HG02870 (cell line): Measurements from ENCODE around the gene UCK1.

Experiments
- ATAC-seq: cut with Tn5 transposase; IDR thresholded peaks from one replicate; pipeline ENCODE4 v1.9.1; 2021; ENCODE audit warnings: mild to moderate bottlenecking, moderate library complexity; ENCODE audit not compliant: unreplicated experiment

The UCK1 gene

DNA sequence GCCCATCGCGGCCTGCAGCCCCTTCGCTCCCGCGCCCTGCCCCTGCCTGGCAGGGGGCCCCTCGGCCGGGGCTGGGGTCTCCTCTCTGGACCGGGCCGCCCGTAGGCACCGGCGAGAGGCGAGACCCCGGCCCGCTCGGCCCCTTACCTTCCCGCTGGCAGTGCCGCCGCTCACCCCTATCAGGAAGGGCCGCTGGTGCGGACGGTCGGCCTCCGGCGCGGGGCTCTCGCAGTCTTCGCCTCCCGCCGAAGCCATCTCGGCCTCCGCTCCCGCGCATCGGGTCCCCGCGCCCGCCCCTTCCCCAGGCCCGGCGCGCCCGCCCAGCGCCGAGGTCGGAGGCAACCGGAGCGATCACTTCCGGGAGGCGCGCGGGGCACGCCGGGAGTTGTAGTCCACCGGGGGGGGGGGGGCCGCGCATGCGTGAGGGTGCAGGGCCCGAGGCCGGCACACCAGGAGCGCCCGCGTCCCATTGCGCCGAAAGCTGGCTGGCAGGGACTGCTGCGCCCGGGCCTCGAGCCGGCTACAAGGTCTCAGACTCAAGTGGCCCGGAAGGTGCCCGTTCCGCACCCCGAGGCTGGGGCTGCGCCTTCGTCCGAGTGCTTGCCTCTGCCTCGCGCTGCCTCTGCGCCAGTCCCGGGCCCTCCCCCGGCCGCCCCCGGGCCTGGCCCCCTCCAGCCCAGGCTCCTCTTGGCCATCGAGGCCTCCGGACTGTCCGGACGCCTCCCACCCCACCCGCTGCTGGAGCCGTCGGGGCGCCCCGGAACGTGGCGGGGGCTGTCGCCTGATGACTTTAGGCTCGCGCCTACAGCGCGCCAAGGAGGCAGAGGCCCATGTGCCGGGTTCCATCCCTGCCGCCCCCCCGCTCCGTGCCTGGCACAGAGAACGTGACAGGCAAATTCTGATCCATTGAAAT lies at the start of gene UCK1:
UCK1 (minus strand) TSS at position 344 of the 913 bp plus-strand sequence; CDS start at position 255, 89 bp downstream.
- ATAC-seq: peak; percentile 79

DNA sequence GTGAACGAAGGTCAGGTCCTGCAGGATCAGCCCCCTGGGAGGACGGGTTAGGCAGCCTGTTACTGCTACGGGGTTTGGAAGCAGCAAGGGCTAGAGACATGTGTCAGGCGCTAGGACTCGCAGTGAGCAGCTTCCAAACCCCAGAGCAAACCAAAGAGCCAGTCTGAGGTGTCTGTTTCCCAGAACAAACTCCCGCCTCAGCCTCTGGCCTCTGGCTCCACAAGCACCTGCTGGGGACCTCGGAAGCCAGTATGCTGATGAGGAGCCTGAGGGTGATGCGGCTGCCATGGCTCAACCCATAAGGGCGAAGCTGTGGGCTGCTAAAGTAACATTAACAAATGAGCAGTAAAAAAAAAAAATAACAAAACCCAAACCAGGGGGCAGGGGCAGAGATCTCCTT lies 49.3 kb upstream of the UCK1 start:
- ATAC-seq: no peak

DNA sequence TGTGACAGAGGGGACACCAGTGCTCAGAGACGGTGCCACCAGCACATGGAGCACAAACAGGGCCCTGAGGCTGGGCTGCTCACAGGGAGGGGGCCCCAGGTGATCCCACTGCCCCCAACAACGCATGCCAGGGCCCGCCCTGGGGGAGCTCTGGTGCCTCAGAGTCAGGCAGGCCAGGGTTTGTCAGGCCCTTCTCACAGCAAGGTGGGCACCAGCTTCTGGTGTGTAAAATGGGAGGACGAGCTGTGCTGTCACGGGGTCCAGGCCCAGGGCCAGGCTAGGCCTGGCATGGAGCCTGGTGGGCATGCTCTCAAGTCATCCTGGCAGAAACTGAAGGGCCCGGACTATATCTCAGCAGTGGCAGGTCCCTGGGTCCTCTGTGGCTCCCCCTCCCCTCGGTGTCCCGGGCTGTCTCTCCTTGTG lies 48.7 kb upstream of the UCK1 start:
- ATAC-seq: no peak

DNA sequence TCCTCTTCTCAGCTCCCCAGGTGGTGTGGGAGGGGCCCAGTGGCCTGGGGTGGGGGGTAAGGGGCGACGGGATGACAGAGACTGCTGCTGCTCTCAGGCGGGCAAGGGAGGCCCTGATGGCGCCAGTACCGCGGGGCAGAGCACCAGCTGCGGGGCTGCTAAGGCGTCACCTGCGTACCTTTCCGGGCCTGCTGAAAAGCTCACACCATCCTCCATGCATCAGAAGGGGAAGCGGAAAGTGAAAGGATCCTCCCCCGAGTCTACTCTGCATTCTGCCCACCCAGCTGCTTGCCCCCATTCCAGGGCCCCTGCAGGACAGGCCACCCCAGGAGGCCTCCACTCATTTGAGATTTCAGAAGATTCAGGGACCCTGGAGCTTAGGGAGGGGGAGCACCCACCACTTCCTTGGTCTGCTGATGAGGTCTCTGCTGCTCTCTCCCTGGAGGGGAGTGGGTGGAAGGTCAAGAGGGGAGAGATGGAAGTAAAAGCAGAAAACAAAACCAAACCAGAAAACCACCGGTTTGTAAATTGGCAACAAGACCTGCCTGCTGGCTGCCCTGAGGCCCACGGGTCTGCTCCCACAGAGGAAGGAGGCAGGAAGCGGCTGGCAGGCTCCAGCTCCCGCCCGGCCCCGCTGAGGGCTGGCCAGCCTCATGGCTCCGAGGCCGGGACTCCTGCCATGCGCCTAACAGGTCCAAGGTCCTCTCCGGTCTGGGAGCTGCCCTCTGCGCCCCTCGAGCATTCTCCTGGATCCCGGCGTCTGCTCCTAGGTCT lies 47.9 kb upstream of the UCK1 start:
- peak; percentile 47 for ATAC-seq

DNA sequence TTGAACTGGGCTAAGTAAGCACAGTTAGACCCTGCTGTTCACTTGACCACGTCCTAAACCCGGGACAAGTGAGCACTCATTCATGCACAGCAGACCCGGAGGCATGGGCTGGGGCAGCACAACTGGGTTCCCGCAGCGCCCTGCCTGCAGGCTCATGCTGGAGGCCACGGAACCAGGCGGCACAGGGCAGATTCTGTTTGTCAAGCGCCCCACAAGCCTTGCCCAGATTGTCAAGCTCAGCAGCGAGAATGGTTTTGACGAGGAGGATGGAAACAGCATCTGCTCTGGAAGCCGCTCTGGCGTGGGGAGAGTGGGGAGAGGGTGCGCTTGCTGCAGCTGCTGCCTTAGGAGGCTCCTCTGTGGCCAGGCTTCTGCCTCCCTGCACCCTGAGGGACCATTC lies 47.0 kb upstream of the UCK1 start:
- no peak for ATAC-seq

DNA sequence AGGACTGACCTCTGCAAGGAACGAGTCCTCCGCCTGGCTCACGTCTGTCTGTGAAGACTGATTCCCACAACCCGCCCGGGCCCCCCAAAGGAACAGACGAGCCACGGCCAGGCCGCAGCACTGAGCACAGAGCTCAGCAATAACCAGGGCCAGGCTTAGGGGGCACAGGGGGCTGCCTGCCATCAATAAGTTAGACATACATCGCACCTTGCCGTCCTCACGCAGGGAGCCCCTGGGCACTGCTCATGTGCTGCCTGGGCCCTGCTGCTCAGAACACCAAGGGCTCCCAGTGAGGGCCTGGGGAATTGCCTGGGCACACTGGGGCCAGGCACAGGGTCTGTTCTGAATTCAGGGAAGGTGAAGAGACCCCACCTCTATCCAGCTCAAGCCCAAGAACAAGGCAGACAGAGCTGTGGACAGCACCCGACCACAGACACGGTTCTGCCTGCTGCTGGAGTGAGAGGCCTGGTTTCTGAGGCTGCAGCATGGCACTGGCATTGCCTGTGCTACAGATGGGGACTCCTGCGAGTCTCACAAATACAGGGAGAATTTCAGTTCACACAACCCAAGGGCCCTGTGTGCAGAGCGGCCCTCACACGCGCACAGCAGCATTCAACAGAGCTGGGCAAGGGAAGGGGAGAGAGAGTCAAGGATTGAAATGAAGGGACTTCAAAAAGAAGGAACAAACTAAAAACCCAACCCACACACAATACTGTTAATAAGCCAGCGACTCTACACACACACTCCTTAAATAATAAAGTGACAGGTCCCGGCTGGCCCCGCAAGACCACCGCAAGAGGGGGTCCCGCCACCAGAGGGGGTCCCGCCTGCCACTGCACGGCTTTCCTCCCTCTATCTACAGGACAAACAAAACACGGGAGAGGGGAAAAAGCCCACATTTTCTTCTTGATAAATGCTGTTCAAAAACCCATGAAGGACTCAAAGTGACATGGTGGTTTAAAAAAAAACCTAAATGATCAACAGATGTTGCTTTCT lies 46.2 kb upstream of the UCK1 start:
- no peak for ATAC-seq

DNA sequence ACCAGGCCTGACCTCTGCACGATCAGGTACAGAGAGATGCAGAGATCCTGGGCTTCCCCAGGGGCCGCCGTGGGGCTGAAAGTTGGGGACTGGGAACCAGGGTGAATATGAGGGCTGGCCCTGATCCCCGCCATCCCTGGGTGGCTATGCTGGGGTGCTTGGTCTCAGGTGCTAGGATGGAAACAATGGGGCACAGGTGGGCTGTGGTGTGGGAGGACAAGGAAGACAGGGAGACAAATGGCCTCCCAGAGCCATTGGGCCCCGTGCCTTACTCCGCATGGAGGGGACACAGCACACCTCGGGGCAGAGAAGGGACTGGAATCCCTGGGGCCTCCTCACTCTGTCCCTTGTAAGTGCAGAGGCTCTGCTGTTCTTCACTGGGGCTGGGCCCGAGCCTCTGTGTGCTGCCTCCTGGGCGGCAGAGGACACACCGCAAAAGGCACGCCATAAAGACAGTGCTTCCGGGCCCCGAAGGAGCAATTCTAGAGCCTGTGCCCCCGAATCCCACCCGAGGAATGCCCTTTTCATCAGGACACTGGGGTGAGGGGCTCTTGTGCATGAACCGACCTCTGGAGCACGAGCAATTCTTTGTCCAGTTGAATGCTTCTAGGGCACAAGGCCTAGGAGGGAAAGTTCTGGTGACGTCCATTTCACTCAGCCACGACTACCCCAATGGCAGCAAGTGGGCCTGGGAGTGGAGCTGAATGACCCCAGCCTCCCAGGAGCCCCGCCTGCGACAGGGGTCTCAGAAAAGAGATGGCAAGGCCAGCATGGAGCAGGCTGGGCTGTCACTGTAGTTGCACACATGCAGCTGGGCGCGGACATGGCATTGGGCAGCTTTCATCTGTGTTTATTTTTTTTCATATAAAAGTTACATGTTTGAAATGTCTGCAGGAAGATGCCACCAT lies 45.1 kb upstream of the UCK1 start:
- no peak for ATAC-seq

DNA sequence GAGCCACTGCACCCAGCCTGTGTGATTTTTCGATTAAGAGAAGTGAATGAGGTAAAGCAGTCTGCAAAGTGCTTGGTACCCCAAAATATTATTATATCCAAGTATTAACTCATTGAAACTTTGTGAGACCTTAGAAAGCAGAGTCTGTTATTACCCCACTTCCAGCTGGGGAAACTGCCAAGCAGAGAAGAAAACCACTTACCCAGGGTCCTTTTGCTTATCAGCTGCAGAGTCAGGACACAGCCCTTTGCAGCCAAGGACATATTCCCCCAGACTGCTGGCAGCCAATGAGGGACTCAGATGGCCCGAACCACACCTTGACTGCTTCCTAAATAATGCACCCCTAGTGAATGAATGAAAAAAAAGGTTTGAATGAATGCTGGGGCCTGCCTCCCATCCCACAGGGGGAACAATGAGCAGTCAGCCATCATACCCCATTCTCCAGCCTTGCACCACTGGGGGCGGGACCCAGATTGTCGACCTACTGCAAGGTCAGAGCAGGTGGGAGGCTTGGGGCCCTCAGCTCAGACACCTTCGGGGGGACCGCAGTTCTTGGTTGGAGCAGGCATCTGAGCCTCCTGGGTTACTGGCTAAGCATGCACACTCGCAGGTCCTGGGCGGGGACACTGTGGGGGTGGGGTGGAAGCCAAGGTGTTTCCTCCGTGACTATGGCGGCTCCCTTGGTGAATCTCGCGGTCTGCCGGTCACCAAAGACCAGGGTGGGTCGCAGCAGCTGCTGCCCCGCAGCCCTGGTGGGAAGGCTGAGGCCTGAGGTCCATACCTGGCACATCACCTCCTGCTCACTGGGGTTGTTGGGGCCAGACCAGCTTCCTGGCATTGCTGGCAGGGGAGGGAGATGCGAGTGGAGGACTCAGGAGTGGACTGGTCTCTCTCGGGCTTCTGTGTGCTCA lies 43.9 kb upstream of the UCK1 start:
- no peak for ATAC-seq

DNA sequence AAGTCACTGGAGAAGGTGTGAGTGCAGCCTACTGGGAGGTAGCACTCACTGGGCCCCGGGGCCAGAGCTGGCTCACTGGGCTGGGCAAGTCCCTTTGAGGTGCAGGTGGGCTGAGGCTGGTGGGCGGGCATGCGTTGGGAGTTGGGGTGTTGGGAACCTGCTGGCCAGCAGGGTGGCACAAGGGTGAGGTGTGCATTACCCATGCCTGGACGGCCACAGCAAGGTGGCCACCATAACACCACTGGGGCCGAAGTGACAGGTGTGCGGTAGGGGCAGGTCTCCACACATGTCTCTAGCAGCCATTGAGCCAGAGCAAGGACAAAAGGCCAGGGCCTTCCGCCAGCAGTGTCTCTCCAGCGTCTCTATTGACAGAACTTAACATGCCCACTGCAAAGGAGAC lies 36.8 kb upstream of the UCK1 start:
- no peak for ATAC-seq

DNA sequence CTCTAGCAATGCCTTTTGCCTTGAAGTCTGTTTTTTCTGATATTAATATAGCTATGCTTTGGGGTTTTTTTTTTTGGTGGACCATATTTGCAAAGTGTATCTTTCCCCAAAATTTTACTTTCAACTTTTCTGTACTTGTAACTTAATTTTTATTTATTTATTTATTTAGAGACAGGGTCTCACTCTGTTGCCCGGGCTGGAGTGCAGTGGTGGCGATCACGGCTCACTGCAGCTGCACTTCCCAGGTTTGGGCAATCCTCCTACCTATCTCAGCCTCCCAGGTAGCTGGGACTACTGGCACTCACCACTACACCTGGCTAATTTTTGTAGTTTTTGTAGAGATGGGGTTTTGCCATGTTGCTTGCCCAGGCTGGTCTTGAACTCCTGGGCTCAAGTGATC lies 35.1 kb upstream of the UCK1 start:
- no peak for ATAC-seq

DNA sequence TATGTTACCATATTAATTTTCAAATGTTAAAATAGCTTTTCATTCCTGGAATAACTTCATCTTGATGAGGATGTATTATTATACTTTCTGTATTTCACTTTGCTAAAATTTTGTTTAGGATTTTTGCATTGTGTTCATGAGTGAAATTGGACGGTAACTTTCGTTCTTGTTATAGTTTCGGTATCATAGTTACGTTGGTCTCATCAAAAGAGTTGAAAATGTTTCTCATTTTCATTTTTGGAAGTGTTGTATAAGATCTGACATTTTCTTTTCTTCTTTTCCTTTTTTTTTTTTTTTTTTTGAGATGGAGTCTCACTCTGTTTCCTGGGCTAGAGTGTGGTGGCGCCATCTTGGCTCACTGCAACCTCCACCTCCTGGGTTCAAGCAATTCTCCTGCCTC lies 34.3 kb upstream of the UCK1 start:
- no peak for ATAC-seq

DNA sequence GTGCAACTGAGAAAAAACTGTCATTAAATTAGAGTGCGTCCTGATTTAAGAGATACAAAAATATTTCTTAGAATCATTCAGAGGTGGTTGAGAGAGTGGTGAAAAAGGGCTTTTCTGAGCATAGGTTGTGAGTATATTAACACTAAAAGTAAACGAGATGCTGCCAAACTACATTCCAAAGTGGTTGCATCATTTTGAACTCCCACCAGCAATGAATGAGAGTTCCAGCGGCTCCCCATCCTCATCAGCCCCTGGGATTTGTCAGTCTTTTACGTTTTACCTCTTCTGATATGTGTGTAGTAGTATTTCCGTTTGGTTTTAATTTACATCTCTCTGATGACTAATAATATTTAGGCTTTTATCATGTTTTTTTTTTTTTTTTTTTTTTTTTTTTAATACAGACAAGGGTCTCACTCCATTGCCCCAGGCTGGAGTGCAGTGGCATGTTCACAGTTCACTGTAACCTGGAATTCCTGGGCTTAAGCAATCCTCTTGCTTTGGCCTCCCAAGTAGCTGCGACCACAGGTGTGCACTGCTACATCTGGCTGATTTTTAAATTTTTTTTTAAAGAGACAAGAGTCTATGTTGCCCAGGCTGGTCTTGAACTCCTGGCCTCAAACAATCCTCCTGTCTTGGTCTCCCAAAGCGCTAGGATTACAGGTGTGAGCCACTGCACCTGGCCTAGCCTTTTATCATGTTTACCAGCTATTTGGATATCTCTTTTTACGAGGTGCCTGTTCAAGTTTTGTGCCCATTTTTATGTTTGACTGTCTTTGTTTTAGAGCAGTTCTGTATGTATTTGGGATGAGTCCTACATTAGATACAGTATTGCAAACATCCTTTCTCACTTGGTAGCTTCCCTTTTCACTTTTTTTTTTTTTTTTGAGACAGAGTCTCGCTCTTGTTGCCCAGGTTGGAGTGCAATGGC lies 31.2 kb upstream of the UCK1 start:
- no peak for ATAC-seq

DNA sequence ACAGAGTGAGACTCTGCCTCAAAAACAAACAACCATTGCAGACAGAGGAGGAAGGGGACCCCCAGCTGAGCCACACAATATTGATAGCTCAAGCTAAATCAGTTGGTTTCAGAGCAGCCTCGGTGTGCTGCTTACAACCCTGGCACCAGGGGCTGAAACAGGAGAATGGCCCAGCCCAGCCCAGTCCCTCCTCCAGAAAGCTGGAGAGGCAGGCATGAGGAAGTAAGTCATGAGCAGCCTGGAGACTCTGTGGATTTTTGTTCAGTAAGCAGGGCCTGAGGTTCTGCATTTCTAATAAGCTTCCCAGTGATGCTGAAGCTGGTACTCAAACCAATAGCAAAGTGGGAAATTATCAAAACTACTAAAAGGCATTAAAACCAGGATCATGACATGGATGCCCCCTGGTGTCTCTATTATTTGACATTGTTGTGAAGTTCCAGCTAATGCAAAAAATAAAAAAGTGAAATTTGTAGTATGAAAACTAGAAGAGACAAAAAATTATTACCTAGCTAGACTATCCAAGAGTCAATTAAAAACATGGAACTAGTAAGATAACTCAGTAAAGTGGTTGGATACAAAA lies 28.4 kb upstream of the UCK1 start:
- no peak for ATAC-seq

DNA sequence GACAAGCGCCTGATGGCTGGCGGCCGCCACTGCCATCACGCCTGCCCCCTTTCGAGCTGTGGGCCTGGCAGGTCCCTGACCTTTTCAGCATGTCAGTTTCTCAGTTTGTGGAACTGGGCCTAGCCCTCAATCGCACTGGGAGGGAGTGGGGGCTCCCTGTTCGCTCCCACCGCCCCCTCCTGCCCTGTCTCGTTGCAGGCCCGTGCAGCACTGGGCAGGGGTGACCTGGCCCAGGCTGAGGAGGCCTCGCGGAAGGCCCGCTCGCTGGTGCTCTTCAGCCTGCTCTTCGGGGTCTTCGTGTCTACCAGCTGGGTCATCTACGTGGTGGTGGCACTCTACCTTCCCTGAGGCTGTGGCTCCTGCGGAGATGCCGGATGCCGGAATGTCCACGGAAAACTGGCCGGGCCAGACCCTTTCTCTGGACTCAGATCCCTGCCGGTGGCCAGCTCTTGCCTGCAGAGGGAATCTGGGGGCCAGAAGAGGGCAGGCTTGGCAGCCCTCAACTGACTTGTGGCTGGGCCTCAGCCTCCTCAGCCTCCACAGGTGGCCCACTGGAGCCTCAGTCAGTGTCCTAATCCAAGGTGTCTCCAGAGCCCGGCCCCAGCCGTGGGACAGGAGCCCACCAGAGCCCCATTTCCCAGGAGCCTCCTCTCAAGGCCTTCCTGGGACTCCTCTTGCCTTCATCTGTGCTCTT lies 26.9 kb upstream of the UCK1 start:
- no peak for ATAC-seq

DNA sequence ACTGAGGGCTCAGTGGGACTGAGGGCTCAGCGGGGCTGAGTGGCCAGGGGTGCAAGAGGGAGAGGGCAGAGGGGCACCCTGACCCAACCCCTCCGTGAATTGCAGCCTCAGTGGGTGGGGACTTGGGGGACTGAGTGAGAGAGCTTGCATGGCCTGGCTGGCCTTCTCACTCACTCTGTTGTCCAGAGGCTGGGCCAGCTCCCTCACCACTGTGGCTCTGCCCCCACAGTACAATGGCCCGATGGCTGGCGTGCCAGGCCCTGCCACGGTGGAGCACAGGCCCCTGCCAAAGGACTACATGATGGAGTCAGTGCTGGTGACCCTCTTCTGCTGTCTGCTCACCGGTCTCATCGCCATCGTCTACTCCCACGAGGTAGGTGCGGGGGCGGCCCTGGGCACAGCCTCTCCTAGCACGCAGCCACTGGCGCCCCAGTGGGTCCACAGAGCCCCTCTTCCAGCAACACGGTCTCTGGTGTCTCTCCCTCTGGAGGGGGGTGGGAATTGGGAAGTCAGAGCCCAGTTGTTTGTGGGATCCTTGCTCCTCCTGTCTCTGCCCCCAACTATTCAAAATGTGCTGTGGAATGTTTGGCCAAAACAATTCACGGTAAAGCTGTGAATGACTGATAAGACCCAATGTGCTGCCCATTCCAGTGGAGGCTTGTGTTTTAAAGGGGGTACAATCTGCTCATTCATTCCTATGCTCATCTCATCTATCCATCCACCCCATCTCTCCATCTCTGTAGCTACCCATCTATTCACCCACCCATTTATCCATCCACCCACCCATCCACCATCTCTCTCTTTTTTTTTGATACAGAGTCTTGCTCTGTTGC lies 25.0 kb upstream of the UCK1 start:
- ATAC-seq: no peak

DNA sequence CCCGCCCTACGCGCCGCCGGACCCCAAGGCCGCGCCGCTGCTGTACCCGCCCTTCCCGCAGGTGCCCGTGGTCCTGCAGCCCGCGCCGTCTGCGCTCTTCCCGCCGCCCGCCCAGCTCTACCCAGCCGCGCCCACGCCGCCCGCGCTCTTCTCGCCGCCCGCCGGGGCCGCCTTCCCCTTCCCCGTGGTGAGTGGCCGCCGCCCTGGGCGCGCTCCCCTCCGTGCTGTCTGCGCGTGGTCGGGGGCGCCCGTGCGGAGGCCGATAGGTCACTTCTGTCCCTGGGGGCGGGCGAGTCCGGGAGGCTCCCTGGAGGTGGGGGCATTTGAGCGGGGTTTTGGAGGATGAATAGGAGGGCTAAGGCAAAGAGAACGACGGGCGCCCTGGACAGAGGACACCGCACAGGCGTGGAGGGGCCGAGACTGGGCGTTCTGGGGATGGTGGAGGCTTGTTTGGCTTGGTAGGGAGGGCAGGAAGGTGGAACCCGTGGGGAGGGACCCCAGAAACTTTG lies 23.8 kb upstream of the UCK1 start:
- ATAC-seq: no peak
